K562 (cell line): Measurements from ENCODE around the gene COL23A1. TPM values are rescaled to one million over a fixed set of nuclear protein-coding genes. Genes with fewer than 3 reads are reported as not detected.

Experiments
- CBFA2T3 ChIP-seq: fragments of 450-650 bp; IDR thresholded peaks from 2 replicates; pipeline ENCODE4 v1.6.1; 2017
- CREB1 ChIP-seq, 2 experiments: sonication (generic) in 1 of 2; formaldehyde crosslinking in 1 of 2; IDR thresholded peaks; 2 replicates each; pipeline versions ENCODE4 v1.6.1 to v1.8.0; 2012 to 2022; ENCODE audit warnings: inconsistent platforms in 1 of 2, mild to moderate bottlenecking in 1 of 2, missing genetic modification reagents in 1 of 2, moderate library complexity in 1 of 2
- MAFG ChIP-seq: fragments of 450-650 bp; conservative IDR thresholded peaks from 2 replicates; pipeline ENCODE4 v1.6.1; 2016; ENCODE audit warnings: missing genetic modification characterization, missing compliant biosample characterization
- NCOR1 ChIP-seq: fragments of 450-650 bp; IDR thresholded peaks from 2 replicates; pipeline ENCODE4 v1.6.1; 2016; ENCODE audit warnings: mild to moderate bottlenecking, moderate library complexity
- NR4A1 ChIP-seq, 2 experiments: fragments of 250-450 bp in 1 of 2; fragments of 450-650 bp in 1 of 2; sonication (Bioruptor Pico) in 1 of 2; IDR thresholded peaks; 2 replicates each; pipeline versions ENCODE4 v1.4.0 to v1.6.1; 2016 to 2020; ENCODE audit warnings: mild to moderate bottlenecking in 2 of 2, missing compliant biosample characterization in 1 of 2, missing genetic modification characterization in 1 of 2, moderate library complexity in 1 of 2
- PYGO2 ChIP-seq: fragments of 450-650 bp; IDR thresholded peaks from 2 replicates; pipeline ENCODE4 v1.6.1; 2016; ENCODE audit warnings: mild to moderate bottlenecking, missing genetic modification characterization, moderate library complexity, missing compliant biosample characterization
- RBBP5 ChIP-seq: fragments of 200-600 bp; sonication (generic); IDR thresholded peaks from 2 replicates; pipeline ENCODE4 v1.6.1; 2012; ENCODE audit warnings: borderline replicate concordance, mild to moderate bottlenecking, low read length, control low read depth, inconsistent platforms; ENCODE audit not compliant: insufficient read depth, poor library complexity, severe bottlenecking
- ZNF239 ChIP-seq: fragments of 250-450 bp; sonication (Bioruptor Pico); IDR thresholded peaks from 2 replicates; pipeline ENCODE4 v1.4.0; 2020; ENCODE audit warnings: mild to moderate bottlenecking
- polyA plus RNA-seq, 8 experiments: library from polyadenylated mRNA; depleted of rRNA in 4 of 8; stranded (reverse) in 5 of 8; unstranded in 3 of 8; fragments of >200 nt; fragmentation: Nextera tagmentation in 2 of 8; fragmentation: Illumina TruSeq in 1 of 8; extraction: Ambion mirVana in 2 of 8; extraction: Trizol in 1 of 8; gene quantifications; 2 replicates each; pipeline versions ENCODE4 v1.2.1 to v1.2.3, GENCODE V29; 2011 to 2014; ENCODE audit warnings: inconsistent platforms in 1 of 8, missing spikeins in 1 of 8
- total RNA-seq, 7 experiments: library from RNA; depleted of rRNA in 6 of 7; stranded (reverse); fragments of >200 nt in 6 of 7; fragmentation: Illumina TruSeq in 2 of 7; extraction: Trizol in 2 of 7; gene quantifications; 2 replicates each; pipeline versions ENCODE4 v1.2.1 to v1.2.3, GENCODE V29; 2011 to 2021; ENCODE audit warnings: low replicate concordance in 1 of 7
- TF ChIP-seq, protein P1 (sequence below), 2 experiments: IDR thresholded peaks; 2 replicates each; pipeline ENCODE4 v1.6.1; 2012; ENCODE audit warnings: improper control_type of control experiment in 2 of 2, low read depth in 2 of 2, low read length in 2 of 2, borderline replicate concordance in 1 of 2
- TF ChIP-seq, protein P2 (sequence below), 2 experiments: fragments of 450-650 bp in 1 of 2; sonication (generic) in 1 of 2; formaldehyde crosslinking in 1 of 2; IDR thresholded peaks; 2 replicates each; pipeline versions ENCODE4 v1.7.1 to v1.9.0; 2016 to 2022; ENCODE audit warnings: inconsistent platforms in 1 of 2, mild to moderate bottlenecking in 1 of 2, missing genetic modification reagents in 1 of 2
- TF ChIP-seq, protein P3 (sequence below), 2 experiments: fragments of 450-650 bp; conservative IDR thresholded peaks; 2 replicates each; pipeline ENCODE4 v1.6.1; 2017; ENCODE audit warnings: mild to moderate bottlenecking in 2 of 2, moderate library complexity in 2 of 2

Gene COL23A1
- total and polyA plus RNA-seq, 9 of the 15 experiments (the other 6 are each of a cell fraction or from before 2014, with no cell fraction given), result 0.09 TPM; not detected in 8

DNA sequence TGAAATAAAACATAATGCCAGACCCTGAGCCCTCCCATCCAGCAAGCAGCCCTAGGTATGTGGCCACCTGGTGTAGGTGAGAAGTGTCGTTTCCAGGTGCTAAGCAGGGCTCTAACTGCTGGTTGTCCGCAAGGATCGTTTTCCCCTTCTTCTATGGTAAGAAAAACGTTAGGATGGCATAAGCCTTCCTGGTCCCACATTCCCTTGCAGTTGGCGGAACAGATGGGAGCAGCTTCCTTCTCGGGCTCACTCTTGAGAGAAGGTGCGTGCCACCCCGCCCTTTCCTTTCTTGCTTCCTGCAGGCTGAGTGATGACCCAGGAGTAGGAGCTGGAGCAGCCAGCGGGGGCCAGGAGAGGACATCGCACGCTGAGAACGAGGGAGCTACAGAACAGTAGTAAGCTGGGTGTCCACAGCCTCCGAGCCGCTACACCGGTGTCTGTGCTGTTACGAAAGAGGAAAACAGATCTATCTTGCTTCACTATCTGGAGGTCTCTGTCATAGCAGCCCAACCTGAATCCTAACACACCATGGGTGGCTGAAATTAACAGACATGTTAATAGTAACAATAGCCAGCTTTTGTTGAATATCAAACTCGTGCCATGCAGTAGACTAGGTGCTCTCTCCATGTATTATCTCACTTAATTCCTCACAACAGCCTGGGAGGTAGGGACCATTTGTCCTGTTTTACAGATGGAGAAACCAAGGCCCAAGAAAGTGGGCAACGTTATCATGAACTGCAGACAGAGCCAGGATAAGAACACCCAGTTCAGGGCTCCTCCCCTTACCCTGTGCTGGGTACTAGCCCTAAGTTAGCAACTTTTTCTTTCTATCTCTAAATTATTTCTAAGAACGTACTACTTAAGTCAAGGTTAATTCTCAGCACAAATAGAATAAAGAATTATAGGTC lies 139.8 kb downstream of the COL23A1 start (continued):
- TF ChIP-seq, protein P1, sequence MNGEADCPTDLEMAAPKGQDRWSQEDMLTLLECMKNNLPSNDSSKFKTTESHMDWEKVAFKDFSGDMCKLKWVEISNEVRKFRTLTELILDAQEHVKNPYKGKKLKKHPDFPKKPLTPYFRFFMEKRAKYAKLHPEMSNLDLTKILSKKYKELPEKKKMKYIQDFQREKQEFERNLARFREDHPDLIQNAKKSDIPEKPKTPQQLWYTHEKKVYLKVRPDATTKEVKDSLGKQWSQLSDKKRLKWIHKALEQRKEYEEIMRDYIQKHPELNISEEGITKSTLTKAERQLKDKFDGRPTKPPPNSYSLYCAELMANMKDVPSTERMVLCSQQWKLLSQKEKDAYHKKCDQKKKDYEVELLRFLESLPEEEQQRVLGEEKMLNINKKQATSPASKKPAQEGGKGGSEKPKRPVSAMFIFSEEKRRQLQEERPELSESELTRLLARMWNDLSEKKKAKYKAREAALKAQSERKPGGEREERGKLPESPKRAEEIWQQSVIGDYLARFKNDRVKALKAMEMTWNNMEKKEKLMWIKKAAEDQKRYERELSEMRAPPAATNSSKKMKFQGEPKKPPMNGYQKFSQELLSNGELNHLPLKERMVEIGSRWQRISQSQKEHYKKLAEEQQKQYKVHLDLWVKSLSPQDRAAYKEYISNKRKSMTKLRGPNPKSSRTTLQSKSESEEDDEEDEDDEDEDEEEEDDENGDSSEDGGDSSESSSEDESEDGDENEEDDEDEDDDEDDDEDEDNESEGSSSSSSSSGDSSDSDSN (IDR thresholded peaks at IDR 0.05; ENCODE audit: borderline replicate concordance in 1 of 2, low read depth in 2 of 2, low read length in 2 of 2), result no peak
- TF ChIP-seq PYGO2 (tag) (no peak), CREB1 (IDR thresholded peaks at IDR 0.05) (no peak), CREB1 (CRISPR knock-in tag; IDR thresholded peaks at IDR 0.05) (no peak), CBFA2T3 (0 out of 2 replicates have a peak, but pooled peaks have one; percentile 34), MAFG (tag) (no peak), ZNF239 (CRISPR knock-in tag) (no peak), RBBP5 (peak; percentile 31), NCOR1 (peak; percentile 11; the same call in 1 of the 2 replicates), NR4A1 (CRISPR knock-in tag; IDR thresholded peaks at IDR 0.05) (no peak), NR4A1 (tag; IDR thresholded peaks at IDR 0.05) (peak; percentile 28; the same call in 1 of the 2 replicates)
- TF ChIP-seq, protein P2, sequence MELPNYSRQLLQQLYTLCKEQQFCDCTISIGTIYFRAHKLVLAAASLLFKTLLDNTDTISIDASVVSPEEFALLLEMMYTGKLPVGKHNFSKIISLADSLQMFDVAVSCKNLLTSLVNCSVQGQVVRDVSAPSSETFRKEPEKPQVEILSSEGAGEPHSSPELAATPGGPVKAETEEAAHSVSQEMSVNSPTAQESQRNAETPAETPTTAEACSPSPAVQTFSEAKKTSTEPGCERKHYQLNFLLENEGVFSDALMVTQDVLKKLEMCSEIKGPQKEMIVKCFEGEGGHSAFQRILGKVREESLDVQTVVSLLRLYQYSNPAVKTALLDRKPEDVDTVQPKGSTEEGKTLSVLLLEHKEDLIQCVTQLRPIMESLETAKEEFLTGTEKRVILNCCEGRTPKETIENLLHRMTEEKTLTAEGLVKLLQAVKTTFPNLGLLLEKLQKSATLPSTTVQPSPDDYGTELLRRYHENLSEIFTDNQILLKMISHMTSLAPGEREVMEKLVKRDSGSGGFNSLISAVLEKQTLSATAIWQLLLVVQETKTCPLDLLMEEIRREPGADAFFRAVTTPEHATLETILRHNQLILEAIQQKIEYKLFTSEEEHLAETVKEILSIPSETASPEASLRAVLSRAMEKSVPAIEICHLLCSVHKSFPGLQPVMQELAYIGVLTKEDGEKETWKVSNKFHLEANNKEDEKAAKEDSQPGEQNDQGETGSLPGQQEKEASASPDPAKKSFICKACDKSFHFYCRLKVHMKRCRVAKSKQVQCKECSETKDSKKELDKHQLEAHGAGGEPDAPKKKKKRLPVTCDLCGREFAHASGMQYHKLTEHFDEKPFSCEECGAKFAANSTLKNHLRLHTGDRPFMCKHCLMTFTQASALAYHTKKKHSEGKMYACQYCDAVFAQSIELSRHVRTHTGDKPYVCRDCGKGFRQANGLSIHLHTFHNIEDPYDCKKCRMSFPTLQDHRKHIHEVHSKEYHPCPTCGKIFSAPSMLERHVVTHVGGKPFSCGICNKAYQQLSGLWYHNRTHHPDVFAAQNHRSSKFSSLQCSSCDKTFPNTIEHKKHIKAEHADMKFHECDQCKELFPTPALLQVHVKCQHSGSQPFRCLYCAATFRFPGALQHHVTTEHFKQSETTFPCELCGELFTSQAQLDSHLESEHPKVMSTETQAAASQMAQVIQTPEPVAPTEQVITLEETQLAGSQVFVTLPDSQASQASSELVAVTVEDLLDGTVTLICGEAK (IDR thresholded peaks at IDR 0.05), result no peak
- TF ChIP-seq, protein P2 (CRISPR knock-in tag; IDR thresholded peaks at IDR 0.05), result no peak
- TF ChIP-seq, protein P3, sequence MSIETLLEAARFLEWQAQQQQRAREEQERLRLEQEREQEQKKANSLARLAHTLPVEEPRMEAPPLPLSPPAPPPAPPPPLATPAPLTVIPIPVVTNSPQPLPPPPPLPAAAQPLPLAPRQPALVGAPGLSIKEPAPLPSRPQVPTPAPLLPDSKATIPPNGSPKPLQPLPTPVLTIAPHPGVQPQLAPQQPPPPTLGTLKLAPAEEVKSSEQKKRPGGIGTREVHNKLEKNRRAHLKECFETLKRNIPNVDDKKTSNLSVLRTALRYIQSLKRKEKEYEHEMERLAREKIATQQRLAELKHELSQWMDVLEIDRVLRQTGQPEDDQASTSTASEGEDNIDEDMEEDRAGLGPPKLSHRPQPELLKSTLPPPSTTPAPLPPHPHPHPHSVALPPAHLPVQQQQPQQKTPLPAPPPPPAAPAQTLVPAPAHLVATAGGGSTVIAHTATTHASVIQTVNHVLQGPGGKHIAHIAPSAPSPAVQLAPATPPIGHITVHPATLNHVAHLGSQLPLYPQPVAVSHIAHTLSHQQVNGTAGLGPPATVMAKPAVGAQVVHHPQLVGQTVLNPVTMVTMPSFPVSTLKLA (conservative IDR thresholded peaks at IDR 0.05), result 0 out of 4 replicates have a peak, but pooled peaks of 1 of the 2 experiments have one; percentile 15
